ENCODE results near the gene PRDM16.

Gene PRDM16

GRCh38 chr1:3474016-3474415 is 405.0 kb downstream of the PRDM16 start:
- no peak for DNase-seq

GRCh38 chr1:3474421-3474820 is 405.4 kb downstream of the PRDM16 start:
- DNase-seq = no peak

GRCh38 chr1:3475839-3476573 is 407.0 kb downstream of the PRDM16 start:
- DNase-seq = no peak

- DNase-seq = no peak
Measured at GRCh38 chr1:3476666-3477065, 407.7 kb downstream of the PRDM16 start.

GRCh38 chr1:3477241-3477995 is 408.4 kb downstream of the PRDM16 start:
- DNase-seq = no peak

- DNase-seq = no peak
Measured at GRCh38 chr1:3478187-3478586, 409.2 kb downstream of the PRDM16 start.

- no peak for DNase-seq
Measured at GRCh38 chr1:3479511-3480368, 410.7 kb downstream of the PRDM16 start.

- no peak for DNase-seq
Measured at GRCh38 chr1:3480369-3480719, 411.3 kb downstream of the PRDM16 start.

- no peak for DNase-seq
Measured at GRCh38 chr1:3481046-3481445, 412.0 kb downstream of the PRDM16 start.

- DNase-seq = no peak
Measured at GRCh38 chr1:3481836-3482375, 412.9 kb downstream of the PRDM16 start.

- DNase-seq = no peak
Measured at GRCh38 chr1:3482378-3482849, 413.4 kb downstream of the PRDM16 start.

GRCh38 chr1:3483380-3483779 is 414.4 kb downstream of the PRDM16 start:
- no peak for DNase-seq

- DNase-seq = no peak
Measured at GRCh38 chr1:3483801-3484444, 414.9 kb downstream of the PRDM16 start.

- DNase-seq = no peak
Measured at GRCh38 chr1:3485016-3485415, 416.0 kb downstream of the PRDM16 start.
